B cell (primary cell): ENCODE data around the gene FZR1. TPM values are rescaled to one million over a fixed set of nuclear protein-coding genes. Genes with fewer than 3 reads are reported as not detected.

ENCODE experiments used
- ATAC-seq: fragments of 200-7000 bp; cut with Tn5 transposase; one replicate; pipeline ENCODE4 v1.10.0; 2021; ENCODE audit warnings: low read depth, mild to moderate bottlenecking, moderate number of reproducible peaks, moderate library complexity
- CTCF ChIA-PET: fragments of 350-600 bp; sonication (Branson Sonifier 250); formaldehyde crosslinking; loops from one replicate; lab custom pipeline; 2021; ENCODE audit warnings: antibody characterized with exemption, inconsistent platforms; lab: Charles Lee
- POLR2A ChIA-PET: fragments of 350-600 bp; sonication (Branson Sonifier 250); formaldehyde crosslinking; loops from one replicate; lab custom pipeline; 2021; ENCODE audit warnings: antibody characterized with exemption; lab: Charles Lee
- DNase-seq: peaks from one replicate; pipeline ENCODE4 v3.0.0; 2013
- H2AFZ ChIP-seq: 2 replicates; pipeline ENCODE4 v1.6.1; 2012; ENCODE audit warnings: mild to moderate bottlenecking, low read depth, low read length; ENCODE audit not compliant: insufficient read depth, poor library complexity, severe bottlenecking
- H3K27ac ChIP-seq, 2 donors: 1 replicate in 1 of 2; 2 replicates in 1 of 2; pipeline ENCODE4 v1.5.1; 2012 to 2013; ENCODE audit warnings: low read length in 2 of 2, mild to moderate bottlenecking in 2 of 2, moderate library complexity in 1 of 2
- H3K27me3 ChIP-seq, 4 experiments: fragments of 200-600 bp in 1 of 4; sonication (generic) in 1 of 4; replicated peaks in 1 of 4; 1 replicate in 2 of 4; 2 replicates in 2 of 4; pipeline versions ENCODE4 v1.6.1 to v1.7.0; 2013 to 2016; ENCODE audit warnings: low read length in 3 of 4, mild to moderate bottlenecking in 2 of 4, mixed read lengths in 1 of 4, moderate library complexity in 1 of 4; ENCODE audit not compliant: insufficient read depth in 4 of 4, control insufficient read depth in 3 of 4; ENCODE audit errors: control extremely low read depth in 1 of 4
- H3K36me3 ChIP-seq, 2 experiments: replicated peaks in 1 of 2; 1 replicate in 1 of 2; 2 replicates in 1 of 2; pipeline versions ENCODE4 v1.6.1 to v1.7.1; 2013; ENCODE audit warnings: low read length in 1 of 2; ENCODE audit not compliant: insufficient read depth in 2 of 2, control insufficient read depth in 1 of 2; ENCODE audit errors: control extremely low read depth in 1 of 2, extremely low read depth in 1 of 2
- H3K4me1 ChIP-seq, 2 donors: fragments of 200-600 bp in 1 of 2; sonication (generic) in 1 of 2; 1 replicate in 1 of 2; 2 replicates in 1 of 2; pipeline versions ENCODE4 v1.5.1 to v1.6.1; 2013 to 2017; ENCODE audit warnings: low read length in 2 of 2; ENCODE audit not compliant: control insufficient read depth in 2 of 2, insufficient read depth in 2 of 2
- H3K4me2 ChIP-seq: replicated peaks from 2 replicates; pipeline ENCODE3; 2012; ENCODE audit warnings: mild to moderate bottlenecking, low read depth, low read length; ENCODE audit not compliant: poor library complexity, severe bottlenecking
- H3K4me3 ChIP-seq, 5 experiments: fragments of 200-600 bp in 1 of 5; sonication (generic) in 1 of 5; 1 replicate in 3 of 5; 2 replicates in 2 of 5; pipeline versions ENCODE4 v1.5.1 to v1.7.0; 2011 to 2016; ENCODE audit warnings: low read length in 4 of 5, mild to moderate bottlenecking in 4 of 5, low read depth in 2 of 5, control low read depth in 1 of 5, moderate library complexity in 1 of 5; ENCODE audit not compliant: insufficient read depth in 1 of 5; ENCODE audit errors: control extremely low read depth in 1 of 5, extremely low read depth in 1 of 5
- H3K79me2 ChIP-seq: fragments of 200-600 bp; sonication (generic); one replicate; pipeline ENCODE4 v1.6.0; 2016; ENCODE audit warnings: low read length; ENCODE audit not compliant: control insufficient read depth, insufficient read depth
- H3K9ac ChIP-seq: fragments of 200-600 bp; sonication (generic); 2 replicates; pipeline ENCODE4 v1.6.1; 2017; ENCODE audit warnings: mild to moderate bottlenecking, low read length, moderate library complexity
- H3K9me3 ChIP-seq, 3 donors: one replicate each; pipeline versions ENCODE4 v1.6.1 to v1.7.1; 2013; ENCODE audit warnings: low read length in 2 of 3; ENCODE audit not compliant: control insufficient read depth in 2 of 3, insufficient read depth in 1 of 3; ENCODE audit errors: control extremely low read depth in 1 of 3
- H4K20me1 ChIP-seq: 2 replicates; pipeline ENCODE4 v1.6.0; 2012; ENCODE audit warnings: mild to moderate bottlenecking, low read length; ENCODE audit not compliant: insufficient read depth, control insufficient read depth, poor library complexity, severe bottlenecking
- H3K27ac Mint-ChIP-seq: one replicate; pipeline ENCODE4 v1.8.0; 2021; ENCODE audit warnings: mixed read lengths
- H3K27me3 Mint-ChIP-seq: one replicate; pipeline ENCODE4 v1.8.0; 2021; ENCODE audit warnings: mixed read lengths
- H3K4me1 Mint-ChIP-seq: one replicate; pipeline ENCODE4 v1.8.0; 2021; ENCODE audit warnings: mixed read lengths
- H3K4me3 Mint-ChIP-seq: one replicate; pipeline ENCODE4 v1.8.0; 2021; ENCODE audit warnings: mixed read lengths
- H3K9me3 Mint-ChIP-seq: one replicate; pipeline ENCODE4 v1.8.0; 2022; ENCODE audit warnings: mixed read lengths; ENCODE audit not compliant: insufficient read depth
- CTCF ChIP-seq: fragments of 200-600 bp; IDR thresholded peaks from one replicate; pipeline ENCODE4 v1.8.0; 2022; ENCODE audit warnings: antibody characterized with exemption, mild to moderate bottlenecking
- EZH2 ChIP-seq: IDR thresholded peaks from 2 replicates; pipeline ENCODE4 v1.6.1; 2012; ENCODE audit warnings: borderline replicate concordance, low read depth, mild to moderate bottlenecking, moderate library complexity, low read length; ENCODE audit not compliant: insufficient read depth, poor library complexity, severe bottlenecking
- WGBS: methylation state at CpG from one replicate; pipeline ENCODE4 v1.1.5; 2013; ENCODE audit warnings: missing lambda C conversion rate; ENCODE audit not compliant: insufficient coverage; 5-methylcytosine and 5-hydroxymethylcytosine counted together
- intact Hi-C: fragments of 100-400 bp; cut with micrococcal nuclease; formaldehyde crosslinking; loops from one replicate; pipeline ENCODE4 v1.10.0; 2022
- polyA plus RNA-seq: library from polyadenylated mRNA; depleted of rRNA; stranded (reverse); fragments of >200 nt; gene quantifications from 2 replicates; pipeline ENCODE4 v1.2.3, GENCODE V29; 2012
- total RNA-seq, 2 donors: library from RNA; stranded (reverse); fragments of 120-200 nt in 1 of 2; gene quantifications; 1 replicate in 1 of 2; 2 replicates in 1 of 2; pipeline versions ENCODE4 v1.2.3 to v1.2.4, GENCODE V29; 2013 to 2022

FZR1 gene
- total and polyA plus RNA-seq, 2 donors (not counting 1 experiment from before 2014, with no cell fraction given) = 83.5 to 96.1 TPM

- Mint-ChIP-seq H3K27ac (no peak overlapping the region), H3K27me3 (peaks cover 5% of the 10 kb centered on the region), H3K4me3 (peak overlapping the region; percentile 77), H3K9me3 (no peaks in the 10 kb centered on the region), H3K4me1 (peaks cover 18% of the 10 kb centered on the region)
- no peaks in the 10 kb centered on the region for H3K79me2 ChIP-seq
- WGBS = 1% methylated on average over 15 of the region's 27 CpGs
- H3K4me3 ChIP-seq = peak overlapping the region in 3 of 5 experiments; percentile 33 to 35 (median 34)
- ATAC-seq (peak; percentile 14), DNase-seq (no peak)
- POLR2A ChIA-PET = interaction anchor here (0.6 kb wide), 1 partner anchor 544 kb away, joined by 10 read pairs; no protein-coding TSS in a partner anchor
- H3K4me2 ChIP-seq = peak overlapping the region; percentile 83
- H3K9me3 ChIP-seq = peaks cover 0 to 13% (median 0%) of the 10 kb centered on the region in 3 donors
- H3K27me3 ChIP-seq = peaks cover 0 to 10% (median 0%) of the 10 kb centered on the region in 4 experiments
- peak overlapping the region; percentile 75 for H2AFZ ChIP-seq
- no peaks in the 10 kb centered on the region for H3K36me3 ChIP-seq
- intact Hi-C loops = no loop called here
- CTCF ChIA-PET = interaction anchor here (0.6 to 1.8 kb wide), 4 partner anchors 9 to 529 kb away, joined by 3 to 11 read pairs (median 4); partner anchors contain the start of gene PIAS4
- no peak overlapping the region for H3K27ac ChIP-seq
- no peak overlapping the region for H3K9ac ChIP-seq
- peaks cover 17 to 31% of the 10 kb centered on the region in 2 donors for H3K4me1 ChIP-seq
- no peaks in the 10 kb centered on the region for H4K20me1 ChIP-seq
- TF ChIP-seq EZH2 (no peak), CTCF (no peak)
These were observed 27.5 kb upstream of the FZR1 start for GRCh38 chr19:3478409-3479176.
